NB4 (cell line): ENCODE measurements around the gene RGPD5.
"Not testable (repeated sequence)": the region's sequence is repeated elsewhere in the genome, so short reads cannot be mapped to it uniquely, and the experiment has no call there.

ENCODE experiments used
- CTCF ChIP-seq: IDR thresholded peaks from one replicate; pipeline ENCODE4 v1.5.1; 2012; ENCODE audit warnings: low read depth, low read length
- MAX ChIP-seq: IDR thresholded peaks from 2 replicates; pipeline ENCODE4 v1.6.1; 2011; ENCODE audit warnings: low read depth, low read length
- MYC ChIP-seq: IDR thresholded peaks from 2 replicates; pipeline ENCODE4 v1.6.1; 2011; ENCODE audit warnings: low read depth, low read length
- POLR2A ChIP-seq: IDR thresholded peaks from 2 replicates; pipeline ENCODE4 v1.6.1; 2011; ENCODE audit warnings: mild to moderate bottlenecking; ENCODE audit not compliant: insufficient read length; ENCODE audit errors: extremely low read depth

GRCh38 chr2:109894141-109894540, 100.0 kb downstream of the RGPD5 start:
- not testable (repeated sequence) for TF ChIP-seq CTCF, POLR2A, MAX, MYC
